Kidney (tissue), 14 donors: ENCODE data around the gene DCP1A. TPM values are rescaled to one million over a fixed set of nuclear protein-coding genes. Genes with fewer than 3 reads are reported as not detected.
"Not testable (repeated sequence)": the region's sequence is repeated elsewhere in the genome, so short reads cannot be mapped to it uniquely, and the experiment has no call there.

Experiments used
- DNase-seq, 5 donors: peaks; one replicate each; pipeline ENCODE4 v3.0.0-alpha.2; 2013 to 2020
- FAIRE-seq: peaks from 2 replicates; lab custom pipeline; 2012; peaks lifted over from hg19 to GRCh38; lab: Jason Lieb, UNC
- H3K27ac ChIP-seq, 2 donors: one replicate each; pipeline ENCODE4 v1.7.0; 2013; ENCODE audit warnings: low read depth in 2 of 2, low read length in 2 of 2, inconsistent platforms in 1 of 2
- H3K27me3 ChIP-seq: one replicate; pipeline ENCODE4 v1.7.1; 2013; ENCODE audit warnings: low read length, inconsistent platforms; ENCODE audit not compliant: control insufficient read depth, insufficient read depth
- H3K36me3 ChIP-seq, 3 donors: one replicate each; pipeline versions ENCODE4 v1.7.0 to v1.7.1; 2013; ENCODE audit warnings: low read length in 3 of 3, control low read depth in 1 of 3, inconsistent platforms in 1 of 3; ENCODE audit not compliant: insufficient read depth in 3 of 3, control insufficient read depth in 2 of 3
- H3K4me1 ChIP-seq, 3 donors: one replicate each; pipeline versions ENCODE4 v1.7.0 to v1.7.1; 2013; ENCODE audit warnings: low read length in 3 of 3, inconsistent platforms in 1 of 3, low read depth in 1 of 3; ENCODE audit not compliant: control insufficient read depth in 2 of 3, insufficient read depth in 2 of 3
- H3K4me3 ChIP-seq, 3 donors: one replicate each; pipeline versions ENCODE4 v1.7.0 to v1.8.1; 2013; ENCODE audit warnings: low read length in 3 of 3, control low read depth in 1 of 3, inconsistent platforms in 1 of 3
- H3K9ac ChIP-seq, 3 donors: one replicate each; pipeline versions ENCODE4 v1.7.0 to v1.7.1; 2013; ENCODE audit warnings: low read length in 3 of 3, control low read depth in 1 of 3, inconsistent platforms in 1 of 3
- H3K9me3 ChIP-seq, 3 donors: one replicate each; pipeline versions ENCODE4 v1.7.0 to v1.7.1; 2013; ENCODE audit warnings: low read length in 3 of 3, control low read depth in 1 of 3, inconsistent platforms in 1 of 3; ENCODE audit not compliant: control insufficient read depth in 2 of 3, insufficient read depth in 1 of 3
- CTCF ChIP-seq: IDR thresholded peaks from 3 replicates; pipeline ENCODE4 v1.5.1; 2012; ENCODE audit warnings: mild to moderate bottlenecking, moderate library complexity, borderline replicate concordance; ENCODE audit not compliant: insufficient read depth; ENCODE audit errors: extremely low read depth
- intact Hi-C: fragments of 100-400 bp; cut with DNase I; formaldehyde crosslinking; loops from one replicate; pipeline ENCODE4 v1.11.1; 2022
- polyA plus RNA-seq: library from polyadenylated mRNA; stranded (reverse); fragments of 350-450 nt; fragmentation: Illumina TruSeq; extraction: RNeasy Lipid Tissue Mini Kit (QIAGEN cat#74804); gene quantifications from one replicate; pipeline ENCODE4 v1.2.3, GENCODE V29; 2014; ENCODE audit warnings: low read depth, low replicate concordance; ENCODE audit not compliant: insufficient read depth
- total RNA-seq: library from RNA; stranded (reverse); fragmentation: NEBNext Ultra II Directional; extraction: Animal tissue kit (Norgen Biotek cat#: 25700); gene quantifications from one replicate; pipeline ENCODE4 v1.2.1, GENCODE V29; 2021
- donor health status: control.
- donor health status: control.
- donor health status: control.
- donor health status: control.
- donor health status: control.
- donor health status: DM: yes; HTN: yes; CAD: no.
- donor health status: Normal renal cell carcinoma (clear cell type).

Gene DCP1A
- total and polyA plus RNA-seq, 2 donors from 2014 or later = 4.9 to 21.0 TPM

GRCh38 chr3:53303957-53304356, 43.4 kb downstream of the DCP1A start:
- Histone ChIP-seq H3K27ac (no peak overlapping the region), H3K9me3 (no peaks in the 10 kb centered on the region)
- intact Hi-C loops = no loop called here

GRCh38 chr3:53303549-53303948, 43.8 kb downstream of the DCP1A start:
- H3K36me3 ChIP-seq = peaks cover under 1 to 17% (median 17%) of the 10 kb centered on the region in 3 donors
- no peak for DNase-seq
- no peak overlapping the region for H3K4me3 ChIP-seq
- no peak overlapping the region for H3K9ac ChIP-seq
- FAIRE-seq = no peak
- no peaks in the 10 kb centered on the region for H3K9me3 ChIP-seq
- no peak overlapping the region for H3K27ac ChIP-seq
- peaks cover 0 to 3% (median 0%) of the 10 kb centered on the region in 3 donors for H3K4me1 ChIP-seq
- TF ChIP-seq CTCF = no peak
- H3K27me3 ChIP-seq = no peaks in the 10 kb centered on the region
- intact Hi-C loops = no loop called here

More at GRCh38 chr3:53303957-53304356, 43.4 kb downstream of the DCP1A start:
- DNase-seq (no peak), FAIRE-seq (no peak)
- peaks cover 0 to 3% (median 0%) of the 10 kb centered on the region in 3 donors for H3K4me1 ChIP-seq
- H3K4me3 ChIP-seq = no peak overlapping the region
- TF ChIP-seq CTCF = no peak
- H3K36me3 ChIP-seq = peaks cover 0 to 15% (median 13%) of the 10 kb centered on the region in 3 donors
- H3K27me3 ChIP-seq = no peaks in the 10 kb centered on the region
- H3K9ac ChIP-seq = no peak overlapping the region

GRCh38 chr3:53300826-53301225, 46.5 kb downstream of the DCP1A start:
- intact Hi-C loops = no loop called here
- DNase-seq (no peak), FAIRE-seq (no peak)
- H3K27me3 ChIP-seq = no peaks in the 10 kb centered on the region
- no peak for TF ChIP-seq CTCF
- H3K4me1 ChIP-seq = peaks cover 0 to 3% (median 0%) of the 10 kb centered on the region in 3 donors
- H3K27ac ChIP-seq = no peak overlapping the region
- no peaks in the 10 kb centered on the region for H3K9me3 ChIP-seq
- peaks cover 3 to 19% (median 17%) of the 10 kb centered on the region in 3 donors for H3K36me3 ChIP-seq
- H3K9ac ChIP-seq = no peak overlapping the region
- no peak overlapping the region for H3K4me3 ChIP-seq

GRCh38 chr3:53299611-53300023, 47.7 kb downstream of the DCP1A start:
- H3K4me1 ChIP-seq, intact Hi-C loops, H3K4me3 ChIP-seq, H3K9me3 ChIP-seq, H3K27me3 ChIP-seq, H3K27ac ChIP-seq, H3K9ac ChIP-seq: not testable (repeated sequence)
- DNase-seq (peak in 2 of 5 donors; percentile 47 to 65), FAIRE-seq (peak; percentile 97)
- TF ChIP-seq CTCF = peak; percentile 89
- H3K36me3 ChIP-seq = peaks cover 3 to 21% (median 19%) of the 10 kb centered on the region in 3 donors
